HG02588 (cell line): Measurements from ENCODE around the gene MB21D2.
"Not testable (repeated sequence)": the region's sequence is repeated elsewhere in the genome, so short reads cannot be mapped to it uniquely, and the experiment has no call there.

Experiments used
- ATAC-seq: cut with Tn5 transposase; IDR thresholded peaks from one replicate; pipeline ENCODE4 v1.9.1; 2021; ENCODE audit warnings: mild to moderate bottlenecking, moderate library complexity; ENCODE audit not compliant: unreplicated experiment

MB21D2 gene

DNA sequence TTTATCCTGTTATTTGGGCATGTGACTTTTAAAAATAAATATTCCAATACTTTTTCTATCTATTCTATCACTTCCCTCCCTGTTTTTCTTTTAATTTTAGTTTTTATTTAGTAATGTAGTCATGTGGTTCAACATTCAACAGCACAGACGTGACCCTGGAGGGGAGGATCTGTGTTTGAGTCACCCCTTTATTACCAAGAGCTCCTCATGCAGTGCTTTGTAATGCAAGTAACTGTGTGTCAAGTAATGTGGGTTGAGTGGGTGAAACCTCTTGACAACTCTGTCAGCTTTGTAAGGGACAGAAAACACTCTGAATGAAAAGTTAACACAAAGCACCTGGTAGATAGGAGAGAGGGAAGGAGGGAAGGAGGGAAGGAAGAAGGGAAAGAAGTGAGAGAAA lies 100.6 kb downstream of the MB21D2 start:
- ATAC-seq: peak; percentile 53

DNA sequence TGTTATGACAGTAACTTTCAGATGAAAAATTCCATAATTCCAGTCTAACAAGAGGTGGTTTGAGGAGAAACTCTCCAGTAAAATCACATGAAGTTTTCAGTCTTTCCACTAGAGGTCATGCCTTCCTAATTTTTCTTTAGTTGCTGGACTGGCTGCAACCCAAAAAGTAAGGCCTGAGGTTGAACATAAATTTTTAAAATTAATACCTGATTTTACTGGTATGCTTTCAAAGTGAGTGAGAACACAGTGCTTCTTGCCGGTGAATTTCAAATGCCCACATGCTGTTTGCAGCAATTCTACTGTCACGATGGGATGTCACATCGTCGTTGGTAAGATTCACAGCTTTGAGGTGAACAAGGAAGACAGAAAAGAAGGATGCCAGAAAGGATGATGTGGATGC lies 101.3 kb downstream of the MB21D2 start:
- ATAC-seq: no peak

DNA sequence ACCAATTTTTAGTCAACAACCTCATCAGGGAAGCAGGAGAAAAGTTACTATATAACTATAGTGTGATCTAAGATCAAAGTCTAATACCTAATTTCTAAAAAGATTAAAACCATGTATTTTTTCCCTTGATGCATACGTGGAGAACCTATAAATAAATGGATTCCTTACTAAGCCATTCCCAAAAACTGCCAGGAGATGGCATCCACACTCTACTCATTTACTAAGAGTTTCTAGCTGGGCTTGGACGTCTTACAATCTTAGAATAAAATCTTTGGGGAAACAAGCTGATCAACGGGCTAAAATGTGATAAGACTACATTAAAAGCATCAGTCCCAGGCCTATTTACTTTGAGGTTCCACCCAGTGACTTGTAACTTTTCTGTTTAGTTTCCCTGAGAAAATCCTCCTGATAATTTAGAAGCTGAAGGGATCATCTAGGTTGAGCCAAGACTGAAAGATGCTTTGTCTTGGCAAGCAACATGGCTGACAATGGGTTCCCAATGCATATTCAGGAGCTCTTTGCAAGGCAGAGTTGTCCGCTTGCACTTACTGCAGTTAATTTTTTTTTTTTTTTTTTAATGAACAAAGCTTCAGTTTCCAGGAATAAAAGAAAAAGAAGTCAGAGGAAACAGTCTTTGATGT lies 104.8 kb downstream of the MB21D2 start:
- no peak for ATAC-seq

DNA sequence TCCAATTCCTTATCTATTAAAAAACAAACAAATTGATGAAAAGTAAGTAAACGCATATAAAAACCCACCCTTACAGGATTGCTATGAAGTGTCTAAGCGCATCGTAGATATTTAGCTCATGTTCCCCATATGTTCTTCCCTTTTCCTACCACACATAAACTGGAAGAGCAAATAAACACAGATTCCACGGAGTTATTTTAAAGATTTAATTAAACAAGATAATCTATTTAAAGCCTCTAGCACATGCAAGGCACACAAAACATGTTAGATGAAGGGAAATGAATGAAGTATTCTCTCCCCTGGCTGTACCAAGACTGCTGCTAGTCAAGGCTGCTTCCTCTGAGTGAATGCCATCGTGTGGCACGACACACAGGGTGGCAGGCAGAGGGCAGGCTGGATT lies 111.9 kb downstream of the MB21D2 start:
- no peak for ATAC-seq

DNA sequence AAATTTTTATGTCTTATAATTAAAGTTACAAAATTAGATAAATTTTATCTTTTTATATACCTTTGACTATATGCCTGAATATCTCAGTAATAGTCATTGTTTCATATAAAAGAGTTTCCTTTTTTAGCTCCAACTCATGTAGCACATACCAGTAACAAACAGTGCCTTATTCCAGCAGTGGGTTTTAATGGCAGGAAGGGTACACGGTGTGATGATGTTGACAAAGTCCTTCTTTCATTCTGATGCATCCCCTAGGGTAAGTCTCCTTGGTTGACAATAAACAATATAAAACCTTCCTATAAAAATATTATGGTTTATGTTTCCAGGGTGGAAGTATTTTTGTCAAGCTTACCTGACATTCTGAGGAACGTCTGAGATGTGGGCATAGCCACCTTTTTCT lies 113.2 kb downstream of the MB21D2 start:
- ATAC-seq: no peak

DNA sequence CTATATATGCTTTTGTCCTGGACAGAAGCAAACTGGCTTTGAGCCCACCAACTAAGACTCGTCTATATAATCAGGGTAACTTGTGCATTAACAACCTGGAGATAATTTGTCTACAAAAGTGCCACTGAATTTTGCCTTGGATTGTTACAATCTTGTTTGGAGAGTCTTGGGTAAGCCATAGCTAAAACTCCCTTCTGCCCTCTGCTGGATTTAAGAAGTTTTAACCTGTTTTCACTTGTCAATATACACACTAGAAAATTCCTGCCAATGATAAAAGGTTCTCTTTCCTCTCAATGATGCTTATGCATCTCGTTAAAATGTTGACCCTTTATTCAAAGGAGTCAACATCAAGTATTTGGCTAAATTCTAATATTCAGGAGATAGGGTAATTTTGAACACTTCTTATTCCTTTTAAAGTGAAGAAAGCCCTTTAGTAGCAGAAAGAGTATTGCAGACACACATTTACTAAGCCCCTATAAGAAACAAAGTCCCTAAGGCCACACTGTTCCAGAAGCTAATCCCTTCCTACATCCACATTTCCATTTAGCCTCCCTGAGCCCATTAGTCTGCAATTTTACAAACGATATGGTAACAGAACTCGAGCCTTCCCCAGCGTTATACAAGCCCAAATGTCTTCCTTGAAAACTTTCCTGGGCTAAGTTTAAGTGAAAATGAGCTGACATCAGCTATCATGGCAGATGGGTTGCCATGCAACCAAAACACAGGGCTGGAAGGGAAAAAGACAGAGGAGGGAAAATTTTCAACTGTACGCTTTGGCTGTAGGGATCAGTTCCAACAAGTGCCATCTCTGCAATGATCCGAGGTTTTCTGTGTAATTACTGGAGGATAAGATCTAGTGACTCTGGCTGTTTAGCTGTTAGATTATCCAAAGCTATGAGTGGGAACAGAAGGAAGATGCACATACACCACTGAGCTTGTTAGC lies 114.4 kb downstream of the MB21D2 start:
- no peak for ATAC-seq

DNA sequence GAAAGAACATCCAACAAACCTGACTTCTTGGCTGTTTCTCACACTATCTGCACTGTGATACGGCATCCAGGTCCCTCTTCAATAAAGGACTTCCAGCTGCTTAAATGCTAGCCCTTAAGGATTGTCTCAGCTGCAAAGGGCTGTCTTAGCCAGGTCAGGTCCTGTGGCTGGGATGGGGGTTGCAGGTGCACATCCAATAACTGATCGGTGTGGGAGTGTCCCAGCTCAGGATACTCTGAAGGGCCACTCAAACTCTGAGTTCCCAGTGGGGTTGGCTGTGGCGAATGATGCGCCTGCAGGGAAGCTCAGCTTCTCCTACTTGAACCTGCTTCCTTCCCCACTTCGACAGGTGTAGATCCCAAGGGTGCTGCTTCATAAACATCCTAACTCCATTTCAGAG lies 115.7 kb downstream of the MB21D2 start:
- no peak for ATAC-seq

DNA sequence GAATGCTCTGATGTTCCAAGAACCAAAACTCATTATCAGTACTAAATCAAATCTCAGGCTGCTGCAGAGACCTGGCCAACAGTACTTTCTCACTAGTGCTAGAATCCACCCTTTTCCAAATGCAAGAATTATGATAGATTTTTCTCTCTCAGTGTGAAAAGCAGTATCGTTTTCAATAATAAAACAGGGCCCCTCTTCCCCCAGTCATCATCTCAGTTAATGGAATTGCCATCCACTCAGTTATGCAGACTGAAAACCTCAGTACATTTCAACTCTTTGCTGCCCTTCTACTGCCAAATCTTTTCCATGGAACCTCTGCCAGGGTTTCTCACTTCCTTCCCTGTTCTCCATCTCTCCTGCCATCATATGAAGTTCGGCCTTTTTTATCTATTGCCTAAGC lies 117.9 kb downstream of the MB21D2 start:
- no peak for ATAC-seq

DNA sequence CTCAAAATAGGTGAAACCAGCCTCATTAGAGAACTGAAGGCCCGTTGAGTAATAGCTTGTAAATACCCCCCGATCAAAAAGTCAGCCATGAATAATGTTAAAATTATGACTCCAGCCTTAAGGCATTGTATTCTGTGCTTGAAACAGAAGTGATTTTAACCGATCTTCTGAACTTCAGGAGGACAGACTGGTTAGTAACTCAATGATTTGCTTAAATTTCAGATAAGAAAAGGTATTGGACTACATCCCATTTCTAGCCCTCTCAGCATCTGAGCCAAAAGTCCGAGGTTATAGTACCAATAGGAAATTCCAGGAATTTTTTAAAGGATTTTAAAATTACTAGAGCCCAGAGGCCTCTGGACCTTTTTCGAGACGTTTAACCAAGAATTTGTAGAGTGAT lies 122.6 kb downstream of the MB21D2 start:
- no peak for ATAC-seq

DNA sequence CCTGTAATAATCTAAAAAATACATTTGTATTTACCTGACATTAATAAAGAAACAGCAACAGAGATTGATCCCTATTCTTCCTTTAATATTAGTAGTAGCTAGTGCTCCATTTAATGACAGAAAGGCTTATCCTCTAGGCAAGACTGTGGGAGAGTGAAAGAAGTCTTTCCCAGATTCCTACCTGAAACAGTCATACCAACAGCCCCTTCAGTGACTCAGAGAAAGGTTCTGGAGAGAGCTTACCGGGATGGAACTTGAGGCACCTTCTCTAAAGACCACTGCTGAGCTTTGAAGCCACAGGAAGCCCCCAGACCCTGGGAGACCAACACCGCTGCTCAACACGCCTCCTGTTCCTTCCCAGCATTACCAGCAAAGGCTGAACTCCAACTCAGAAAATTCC lies 123.4 kb downstream of the MB21D2 start:
- ATAC-seq: no peak

DNA sequence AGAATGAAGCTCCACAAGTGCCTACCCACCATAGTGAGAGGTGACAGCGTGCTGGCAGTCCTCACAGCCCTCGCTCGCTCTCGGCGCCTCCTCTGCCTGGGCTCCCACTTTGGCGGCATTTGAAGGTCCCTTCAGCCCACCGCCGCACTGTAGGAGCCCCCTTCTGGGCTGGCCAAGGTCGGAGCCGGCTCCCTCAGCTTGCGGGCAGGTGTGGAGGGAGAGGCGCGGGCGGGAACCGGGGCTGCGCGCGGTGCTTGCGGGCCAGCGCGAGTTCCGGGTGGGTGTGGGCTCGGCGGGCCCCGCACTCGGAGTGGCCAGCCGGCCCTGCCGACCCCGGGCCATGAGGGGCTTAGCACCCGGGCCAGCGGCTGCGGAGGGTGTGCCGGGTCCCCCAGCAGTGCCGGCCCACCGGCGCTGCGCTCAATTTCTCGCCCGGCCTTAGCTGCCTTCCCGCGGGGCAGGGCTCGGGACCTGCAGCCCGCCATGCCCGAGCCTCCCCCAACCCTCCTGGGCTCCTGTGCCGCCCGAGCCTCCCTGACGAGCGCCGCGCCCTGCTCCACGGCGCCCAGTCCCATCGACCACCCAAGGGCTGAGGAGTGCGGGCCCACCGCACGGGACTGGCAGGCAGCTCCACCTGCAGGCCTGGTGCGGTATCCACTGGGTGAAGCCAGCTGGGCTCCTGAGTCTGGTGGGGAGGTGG lies 128.7 kb downstream of the MB21D2 start:
- not testable (repeated sequence) for ATAC-seq

DNA sequence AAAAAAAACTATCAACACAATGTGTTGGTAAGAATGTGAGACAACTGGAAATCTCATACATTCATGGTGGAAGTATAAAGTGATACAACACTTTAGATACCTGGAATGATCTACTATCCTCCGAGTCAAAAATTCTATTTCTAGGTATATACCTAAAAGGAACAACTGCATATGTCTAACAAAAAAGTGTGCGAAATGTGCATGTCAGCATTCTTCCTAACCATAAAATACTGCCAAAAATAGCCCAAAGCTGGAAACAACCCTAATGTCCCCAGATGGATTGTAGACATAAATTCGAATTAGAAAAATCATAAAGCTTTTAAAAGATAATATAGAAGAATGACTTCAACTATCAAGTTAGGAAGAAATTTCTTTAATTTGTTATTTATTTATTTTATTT lies 139.1 kb downstream of the MB21D2 start:
- no peak for ATAC-seq

DNA sequence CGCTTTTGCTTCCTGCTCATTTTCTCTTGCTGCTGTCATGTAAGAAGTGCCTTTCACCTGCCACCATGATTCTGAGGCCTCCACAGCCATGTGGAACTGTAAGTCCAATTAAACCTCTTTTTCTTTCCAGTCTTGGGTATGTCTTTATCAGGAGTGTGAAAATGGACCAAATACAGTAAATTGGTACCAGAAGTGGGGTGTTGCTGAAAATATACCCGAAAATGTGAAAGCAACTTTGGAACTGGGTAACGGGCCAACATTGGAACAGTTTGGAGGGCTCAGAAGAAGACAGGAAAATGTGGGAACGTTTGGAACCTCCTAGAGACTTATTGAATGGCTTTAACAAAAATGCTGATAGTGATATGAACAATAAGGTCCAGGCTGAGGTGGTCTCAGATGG lies 143.3 kb downstream of the MB21D2 start:
- not testable (repeated sequence) for ATAC-seq

DNA sequence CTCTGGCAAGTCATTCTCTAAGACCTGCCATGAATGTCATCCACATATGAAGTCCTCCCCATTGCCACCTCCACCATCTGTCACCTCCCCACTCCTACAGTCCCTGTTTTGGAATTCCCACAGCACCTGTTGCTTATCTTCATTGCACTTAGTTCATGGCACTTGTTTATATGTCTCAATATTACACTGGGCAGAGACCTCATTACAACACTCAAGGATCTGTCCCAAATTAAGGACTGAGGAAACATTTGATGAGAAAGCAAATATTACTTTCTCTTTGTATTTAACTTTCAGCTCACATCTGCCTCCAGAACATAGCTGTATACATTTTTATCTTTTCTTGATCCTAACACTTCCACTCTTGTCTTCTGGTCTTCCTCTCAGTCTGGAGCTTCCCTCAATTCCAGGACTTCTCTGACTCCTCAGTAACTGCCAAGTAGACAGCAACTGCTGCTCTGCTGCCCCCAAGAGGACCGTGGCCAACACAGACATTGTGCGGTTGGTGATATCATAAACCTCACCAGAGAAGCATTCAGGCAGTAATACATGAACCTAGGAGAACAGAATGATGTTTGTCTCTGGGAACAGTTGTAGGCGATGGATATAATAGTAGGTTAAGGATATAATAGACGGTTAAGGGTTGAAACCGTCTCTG lies 145.3 kb downstream of the MB21D2 start:
- no peak for ATAC-seq

DNA sequence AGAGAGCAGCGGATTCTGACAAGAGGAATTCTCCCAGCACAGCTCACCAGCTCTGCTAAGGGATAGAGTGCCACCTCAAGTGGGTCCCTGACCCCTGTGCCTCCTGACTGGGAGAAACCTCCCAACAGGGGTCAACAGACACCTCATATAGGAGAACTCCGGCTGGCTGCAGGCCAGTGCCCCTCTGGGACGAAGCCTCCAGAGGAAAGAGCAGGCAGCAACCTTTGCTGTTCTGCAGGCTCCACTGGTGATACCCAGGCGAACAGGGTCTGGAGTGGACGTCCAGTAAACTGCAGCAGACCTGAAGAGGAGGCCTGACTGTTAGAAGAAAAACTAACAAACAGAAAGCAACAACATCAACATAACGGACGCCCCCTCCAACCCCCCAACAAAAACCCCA lies 159.0 kb downstream of the MB21D2 start:
- no peak for ATAC-seq

DNA sequence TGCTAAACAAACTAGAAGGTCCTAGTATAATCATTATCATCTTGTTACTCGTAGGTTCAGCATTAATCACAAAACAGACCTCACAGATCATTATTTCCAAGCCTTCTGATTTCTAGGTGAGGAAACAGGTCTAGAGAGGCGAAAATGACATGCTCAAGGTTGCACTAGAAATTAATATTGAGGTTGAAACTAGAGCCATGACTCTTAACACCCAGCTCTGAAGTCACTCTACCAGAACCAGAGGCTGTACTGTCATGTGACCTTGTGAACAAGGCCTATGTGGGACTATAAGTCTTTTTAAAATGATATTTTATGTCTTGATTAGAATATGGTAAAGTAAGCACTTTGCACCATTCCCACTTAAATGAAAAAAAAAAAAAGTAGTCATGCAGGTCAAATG lies 166.5 kb downstream of the MB21D2 start:
- no peak for ATAC-seq

DNA sequence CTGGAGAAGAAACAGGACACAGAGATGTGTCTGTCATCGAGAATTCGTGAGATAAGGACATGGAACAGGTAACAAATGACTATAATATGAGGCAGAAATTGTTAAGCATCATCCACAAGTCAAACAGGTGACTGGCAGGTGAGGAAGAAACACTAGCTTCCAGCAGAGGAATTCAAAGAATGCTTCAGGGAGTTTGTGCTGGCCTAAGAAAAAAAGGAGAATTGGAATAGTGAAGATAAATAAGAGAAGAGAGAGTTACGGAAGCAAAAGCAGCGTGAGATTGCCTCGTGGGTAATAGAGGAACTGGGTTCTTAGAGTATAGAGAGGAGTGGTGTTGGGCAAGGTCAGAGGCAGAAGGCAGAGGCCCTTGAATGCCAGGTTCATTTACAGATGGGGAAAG lies 167.5 kb downstream of the MB21D2 start:
- ATAC-seq: no peak

DNA sequence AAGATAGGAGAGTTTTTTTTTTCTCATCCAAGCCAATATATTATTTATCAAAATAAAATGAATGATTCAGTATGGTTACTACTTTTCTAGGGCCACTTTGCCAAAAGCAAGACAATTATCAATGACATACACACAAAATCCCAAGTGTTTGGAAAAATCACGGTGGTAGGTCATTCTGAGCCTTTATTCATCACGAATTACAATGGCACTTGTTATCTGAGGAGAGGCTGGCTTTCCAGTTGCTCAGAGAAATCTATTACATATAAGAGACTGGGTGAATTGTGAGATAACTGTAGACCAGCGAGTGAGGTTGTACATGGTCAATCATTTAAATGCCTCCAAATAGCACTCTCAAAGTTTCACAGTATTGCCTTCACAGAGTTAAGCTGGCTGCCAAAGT lies 169.9 kb downstream of the MB21D2 start:
- ATAC-seq: no peak

DNA sequence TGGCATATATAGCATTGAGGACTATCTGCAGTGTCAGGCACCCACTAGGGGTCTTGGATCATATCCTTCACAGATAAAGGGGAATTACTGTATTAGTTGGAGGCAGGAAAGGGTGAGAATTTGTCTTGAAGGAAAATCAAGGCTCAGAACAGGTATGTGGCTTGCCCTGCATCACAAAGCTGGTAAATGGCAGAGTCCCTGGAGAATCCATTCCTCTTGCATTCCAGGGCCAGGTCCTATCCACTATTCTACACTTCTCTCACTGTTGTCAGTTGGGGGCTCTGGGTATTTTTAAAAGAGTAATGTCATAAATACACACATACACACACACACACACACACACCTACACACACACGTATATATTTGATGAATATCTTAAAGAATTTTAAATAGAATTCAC lies 170.5 kb downstream of the MB21D2 start:
- ATAC-seq: no peak
